SH-SY5Y (cell line): ENCODE results near the gene B3GALNT2.

Source experiments
- GATA2 ChIP-seq: IDR thresholded peaks from 2 replicates; pipeline ENCODE4 v1.6.1; 2011; ENCODE audit warnings: mild to moderate bottlenecking, low read depth, low read length
- GATA3 ChIP-seq: IDR thresholded peaks from 2 replicates; pipeline ENCODE4 v1.6.1; 2011; ENCODE audit warnings: low read depth, mild to moderate bottlenecking, low read length, moderate library complexity

DNA sequence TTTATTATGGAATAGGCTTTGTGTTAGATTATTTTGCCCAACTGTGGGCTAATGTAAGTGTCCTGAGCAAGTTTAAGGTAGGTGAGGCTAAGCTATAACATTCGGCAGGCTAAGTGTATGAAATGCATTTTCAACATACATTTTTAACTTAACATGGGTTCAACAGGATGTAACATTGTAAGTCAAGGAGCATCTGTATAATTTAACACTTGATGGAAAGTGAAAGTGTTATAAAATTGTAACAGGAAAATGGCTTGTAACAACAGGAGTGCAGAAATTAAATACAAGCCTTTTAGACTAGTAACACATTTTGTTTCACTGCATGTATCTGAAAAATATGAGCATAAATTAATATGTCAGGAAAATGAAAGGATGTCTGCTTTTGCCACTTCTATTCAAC lies 42.3 kb downstream of the B3GALNT2 start:
- TF ChIP-seq GATA2 (no peak), GATA3 (no peak)
